Right atrium auricular region (tissue), 2 donors: Measurements from ENCODE around the gene ZNF554. TPM values are rescaled to one million over a fixed set of nuclear protein-coding genes. Genes with fewer than 3 reads are reported as not detected.
A peak's percentile ranks its signal among the peaks of the same experiment; 100 is the strongest.

ENCODE experiments used
- DNase-seq: peaks from one replicate; pipeline ENCODE4 v3.0.0-alpha.2; 2019; ENCODE audit warnings: low spot score
- H3K27ac ChIP-seq, 2 donors: fragments of 200-600 bp; sonication (generic); 1 replicate in 1 of 2; 2 replicates in 1 of 2; pipeline ENCODE4 v1.5.1; 2016 to 2019
- H3K27me3 ChIP-seq, 2 donors: fragments of 200-600 bp; sonication (generic); one replicate each; pipeline versions ENCODE4 v1.5.1 to v1.6.0; 2017 to 2019
- H3K36me3 ChIP-seq: fragments of 200-600 bp; sonication (generic); one replicate; pipeline ENCODE4 v1.5.1; 2016
- H3K4me1 ChIP-seq, 2 donors: fragments of 200-600 bp; sonication (generic); one replicate each; pipeline versions ENCODE4 v1.5.1 to v1.6.0; 2017 to 2019
- H3K4me3 ChIP-seq, 2 donors: fragments of 200-600 bp; sonication (generic); 1 replicate in 1 of 2; 2 replicates in 1 of 2; pipeline ENCODE4 v1.5.1; 2017 to 2019; ENCODE audit warnings: mild to moderate bottlenecking in 1 of 2, moderate library complexity in 1 of 2
- H3K9me3 ChIP-seq, 2 donors: fragments of 200-600 bp; sonication (generic); one replicate each; pipeline ENCODE4 v1.5.1; 2019
- CTCF ChIP-seq, 2 donors: fragments of 200-600 bp; sonication (generic); IDR thresholded peaks; one replicate each; pipeline ENCODE4 v1.5.1; 2019; ENCODE audit warnings: antibody characterized with exemption in 2 of 2
- total RNA-seq, 2 donors: library from RNA; depleted of rRNA; stranded (reverse); fragments of >200 nt; gene quantifications; one replicate each; pipeline ENCODE4 v1.1.0, GENCODE V29; 2016

The ZNF554 gene
- total RNA-seq, 2 donors from 2014 or later: 3.5 to 6.0 TPM

DNA sequence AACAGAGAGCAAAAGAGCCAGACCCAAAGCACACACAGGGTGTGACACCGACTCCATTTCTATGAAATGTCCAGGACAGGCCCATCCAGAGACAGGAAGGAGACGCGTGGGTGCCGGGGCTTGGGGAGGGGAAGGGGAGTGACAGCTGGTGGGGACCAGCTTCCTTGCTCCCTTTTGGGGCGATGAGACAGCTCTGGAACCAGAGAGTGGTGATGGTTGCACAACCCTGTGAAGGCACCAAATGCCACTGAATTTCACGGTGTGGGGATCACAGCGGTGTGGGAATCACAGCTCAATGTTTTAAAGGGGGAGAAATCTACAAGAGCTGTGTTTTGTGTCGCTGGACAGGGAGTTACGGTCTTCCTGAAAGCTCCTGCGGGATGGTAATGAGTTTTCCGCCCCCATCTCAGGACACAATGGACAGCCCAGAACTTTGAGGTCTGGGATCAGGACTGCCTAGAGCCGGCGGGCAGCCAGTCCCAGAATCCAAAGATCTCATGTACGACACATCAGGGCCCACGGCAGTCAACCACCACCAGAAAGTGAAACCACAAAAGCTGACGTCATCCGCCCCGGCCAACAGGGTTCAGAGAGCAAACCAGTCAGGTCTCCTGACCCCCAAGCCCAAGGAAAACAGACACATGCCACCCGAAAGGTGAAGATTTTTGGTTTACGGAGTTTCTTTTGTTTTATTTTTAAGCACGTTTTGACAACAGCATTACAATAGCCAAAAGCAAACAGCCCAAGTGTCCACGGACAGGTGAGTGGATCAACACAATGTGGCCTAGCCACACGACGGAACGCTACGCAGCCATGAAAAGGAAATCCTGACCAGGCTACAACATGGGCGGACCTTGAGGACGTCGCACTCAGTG lies 43.9 kb upstream of the ZNF554 start:
- no peaks in the 10 kb centered on the region for H3K27me3 ChIP-seq
- H3K4me1 ChIP-seq: peaks cover 0 to 65% of the 10 kb centered on the region in 2 donors
- no peaks in the 10 kb centered on the region for H3K36me3 ChIP-seq
- DNase-seq: peak; percentile 79
- peak overlapping the region; percentile 58 to 83 for H3K27ac ChIP-seq
- peak overlapping the region in 1 of 2 donors; percentile 39 for H3K4me3 ChIP-seq
- H3K9me3 ChIP-seq: no peaks in the 10 kb centered on the region
- TF ChIP-seq CTCF (IDR thresholded peaks at IDR 0.05): no peak

DNA sequence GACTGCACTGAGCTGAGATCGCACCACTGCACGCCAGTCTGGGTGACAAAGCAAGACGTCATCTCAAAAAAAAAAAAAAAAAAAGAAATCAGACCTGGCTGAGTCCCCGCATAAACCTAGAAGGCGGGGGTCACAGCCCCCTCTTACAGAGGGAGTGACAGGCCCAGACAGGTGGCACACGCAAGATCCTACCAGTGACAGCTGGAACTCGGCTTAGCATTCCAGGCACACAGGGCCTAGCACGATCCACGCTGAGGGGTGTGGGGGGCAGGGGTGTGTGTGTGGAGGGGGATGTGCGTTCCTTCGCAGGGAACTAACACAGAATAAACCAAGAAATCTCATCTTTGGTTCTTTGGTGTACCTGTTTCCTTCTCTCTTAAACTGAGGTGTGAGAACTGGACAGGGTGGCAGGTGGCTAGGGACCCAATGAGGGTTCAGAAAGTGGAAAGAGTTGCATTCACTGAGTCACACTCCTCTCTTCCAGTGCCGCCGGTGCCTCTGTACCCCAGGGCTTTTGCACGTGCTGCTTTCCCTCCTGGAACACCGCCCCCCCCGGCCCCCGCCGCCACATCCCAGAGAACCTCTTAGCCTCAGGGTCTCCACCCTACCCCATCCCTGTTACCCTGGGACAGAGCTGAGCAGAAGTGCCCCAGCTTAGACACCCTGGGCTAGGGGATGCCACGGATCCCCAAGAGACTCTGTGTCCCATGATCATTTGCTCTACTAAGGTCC lies 41.5 kb upstream of the ZNF554 start:
- Histone ChIP-seq H3K9me3 (no peaks in the 10 kb centered on the region), H3K4me1 (peaks cover 0 to 65% of the 10 kb centered on the region in 2 donors), H3K27me3 (no peaks in the 10 kb centered on the region), H3K36me3 (no peaks in the 10 kb centered on the region), H3K27ac (peak overlapping the region in 1 of 2 donors; percentile 32), H3K4me3 (no peak overlapping the region)
- DNase-seq: no peak
- TF ChIP-seq CTCF (IDR thresholded peaks at IDR 0.05): no peak

DNA sequence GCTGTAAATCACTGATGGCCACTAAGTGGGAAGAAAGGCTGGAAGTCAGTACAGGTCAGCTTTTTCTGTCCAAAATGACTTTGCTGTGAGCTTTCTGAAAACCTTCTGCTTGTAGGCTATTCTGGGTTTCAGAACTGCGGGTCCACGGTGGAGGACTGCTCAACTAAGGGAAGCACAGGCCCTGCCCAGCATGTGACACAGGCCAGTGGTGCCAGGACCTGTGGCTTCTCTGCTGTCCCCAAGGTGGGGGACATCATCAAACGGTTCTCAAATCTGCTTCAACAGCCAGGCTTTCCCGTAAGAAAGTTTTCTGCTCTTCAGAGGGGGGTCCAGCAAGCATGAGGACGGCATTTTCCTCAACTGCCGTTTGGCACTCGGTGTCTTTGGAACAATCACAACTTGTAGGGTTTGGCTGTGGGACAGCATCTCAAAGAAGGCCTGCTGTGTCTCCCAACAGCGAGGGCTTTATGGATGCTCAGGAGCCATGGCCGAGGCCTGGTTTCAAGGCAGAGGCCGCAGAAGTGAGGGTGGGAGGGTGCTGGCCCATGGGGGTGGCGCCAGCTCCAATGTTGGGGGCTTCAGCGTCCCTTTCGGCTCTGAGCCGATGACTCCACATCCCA lies 40.4 kb upstream of the ZNF554 start:
- no peak for TF ChIP-seq CTCF (IDR thresholded peaks at IDR 0.05)
- Histone ChIP-seq H3K4me1 (peaks cover 0 to 69% of the 10 kb centered on the region in 2 donors), H3K4me3 (no peak overlapping the region), H3K9me3 (no peaks in the 10 kb centered on the region), H3K36me3 (no peaks in the 10 kb centered on the region), H3K27ac (peak overlapping the region in 1 of 2 donors; percentile 46), H3K27me3 (no peaks in the 10 kb centered on the region)
- no peak for DNase-seq

GRCh38 chr19:2780284-2780683 lies 39.4 kb upstream of the ZNF554 start:
- Histone ChIP-seq H3K36me3 (no peaks in the 10 kb centered on the region), H3K27me3 (no peaks in the 10 kb centered on the region), H3K27ac (no peak overlapping the region), H3K9me3 (no peaks in the 10 kb centered on the region), H3K4me3 (no peak overlapping the region), H3K4me1 (peaks cover 0 to 66% of the 10 kb centered on the region in 2 donors)
- TF ChIP-seq CTCF (IDR thresholded peaks at IDR 0.05): no peak
- no peak for DNase-seq

DNA sequence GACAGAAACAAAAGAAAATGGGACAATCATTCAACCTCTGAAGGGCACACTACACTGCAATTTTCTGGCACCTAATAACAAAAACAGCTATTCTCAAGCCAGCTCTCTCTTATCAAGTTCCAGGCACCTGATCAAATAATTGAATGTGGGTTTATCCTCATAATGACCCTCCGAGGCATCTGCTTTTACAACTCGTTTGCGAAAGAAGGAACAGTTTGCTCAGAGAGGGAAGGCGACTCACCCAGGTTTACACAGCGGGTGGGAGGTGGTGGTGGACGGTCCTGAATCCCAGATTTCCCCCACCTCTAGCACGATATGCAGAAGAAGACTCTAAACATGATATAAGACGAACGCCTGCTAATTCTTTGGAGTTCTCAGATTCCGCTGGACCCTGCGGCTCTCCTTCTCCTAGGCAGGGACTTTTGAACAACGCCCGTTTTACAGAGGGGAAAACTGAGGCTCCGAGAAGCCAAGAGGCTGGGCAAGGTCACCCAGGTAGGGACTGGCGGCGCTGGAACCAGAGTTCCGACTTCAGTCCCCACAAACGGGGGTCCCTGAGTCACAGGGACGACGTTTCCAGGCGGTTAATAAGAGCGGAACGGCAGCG lies 37.2 kb upstream of the ZNF554 start:
- Histone ChIP-seq H3K27me3 (no peaks in the 10 kb centered on the region), H3K9me3 (no peaks in the 10 kb centered on the region), H3K4me1 (peaks cover 0 to 67% of the 10 kb centered on the region in 2 donors), H3K36me3 (no peaks in the 10 kb centered on the region), H3K4me3 (peak overlapping the region; percentile 98 to 100), H3K27ac (peak overlapping the region; percentile 92 to 99)
- no peak for TF ChIP-seq CTCF (IDR thresholded peaks at IDR 0.05)
- no peak for DNase-seq
